Measurements from ENCODE around the gene RNF115.
"Not testable (repeated sequence)": the region's sequence is repeated elsewhere in the genome, so short reads cannot be mapped to it uniquely, and the experiment has no call there.

Gene RNF115

DNA sequence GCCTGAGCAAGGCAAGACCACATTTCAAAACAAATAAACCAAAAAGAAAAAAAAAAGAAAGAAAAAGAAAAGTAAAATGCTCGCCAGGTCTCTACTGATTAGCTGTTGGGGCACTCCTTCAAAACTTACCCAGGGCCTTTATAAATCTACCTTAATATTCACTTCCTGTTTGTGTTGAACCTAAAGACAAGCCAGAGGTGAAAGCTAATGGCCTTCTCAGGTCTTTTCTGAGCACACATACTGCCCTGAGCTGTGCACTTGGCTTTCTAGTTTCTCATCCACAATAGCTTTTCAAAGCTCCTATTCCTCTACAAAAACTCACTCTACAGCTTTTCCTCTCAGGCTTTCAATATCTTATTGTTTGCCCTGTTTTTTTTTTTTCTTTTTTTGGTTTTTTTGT lies 50.5 kb downstream of the RNF115 start:
- no peak overlapping the region for H3K4me3 ChIP-seq (ENCODE audit: low read depth, low read length)
- H3K27ac ChIP-seq (ENCODE audit: low read depth, low read length) = no peak overlapping the region
- no peak overlapping the region for H3K9ac ChIP-seq (ENCODE audit: low read length)
- no peaks in the 10 kb centered on the region for H3K27me3 ChIP-seq (ENCODE audit: control insufficient read depth, insufficient read depth, low read length)
- H3K9me3 ChIP-seq (ENCODE audit: control insufficient read depth, insufficient read depth, low read depth, low read length) = no peaks in the 10 kb centered on the region
- H3K4me1 ChIP-seq (ENCODE audit: control insufficient read depth, insufficient read depth, low read length) = no peaks in the 10 kb centered on the region
- peaks cover 17% of the 10 kb centered on the region for H3K36me3 ChIP-seq (ENCODE audit: control insufficient read depth, insufficient read depth, low read length)

DNA sequence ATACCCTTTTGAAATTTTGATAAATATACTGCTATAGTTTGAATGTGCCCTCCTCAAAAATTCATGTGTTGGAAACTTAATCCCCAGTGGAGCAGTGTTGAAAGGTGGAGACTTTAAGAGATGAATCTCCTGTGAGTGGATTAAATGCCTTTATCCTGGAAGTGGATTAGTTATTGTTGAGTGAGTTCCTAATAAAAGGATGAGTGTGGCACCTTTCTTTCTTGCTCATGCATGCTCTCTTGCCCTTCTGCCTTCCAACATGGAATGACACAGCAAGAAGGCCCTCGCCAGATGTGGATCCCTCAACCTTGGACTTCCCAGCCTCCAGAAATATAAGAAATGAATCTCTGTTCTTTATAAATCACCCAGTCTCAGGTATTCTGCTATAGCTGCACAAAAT lies 52.8 kb downstream of the RNF115 start:
- Histone ChIP-seq H3K9ac (ENCODE audit: low read length) (no peak overlapping the region), H3K36me3 (ENCODE audit: control insufficient read depth, insufficient read depth, low read length) (peaks cover 17% of the 10 kb centered on the region), H3K4me3 (ENCODE audit: low read depth, low read length) (no peak overlapping the region), H3K27me3 (ENCODE audit: control insufficient read depth, insufficient read depth, low read length) (no peaks in the 10 kb centered on the region), H3K9me3 (ENCODE audit: control insufficient read depth, insufficient read depth, low read depth, low read length) (no peaks in the 10 kb centered on the region), H3K27ac (ENCODE audit: low read depth, low read length) (no peak overlapping the region), H3K4me1 (ENCODE audit: control insufficient read depth, insufficient read depth, low read length) (no peaks in the 10 kb centered on the region)

DNA sequence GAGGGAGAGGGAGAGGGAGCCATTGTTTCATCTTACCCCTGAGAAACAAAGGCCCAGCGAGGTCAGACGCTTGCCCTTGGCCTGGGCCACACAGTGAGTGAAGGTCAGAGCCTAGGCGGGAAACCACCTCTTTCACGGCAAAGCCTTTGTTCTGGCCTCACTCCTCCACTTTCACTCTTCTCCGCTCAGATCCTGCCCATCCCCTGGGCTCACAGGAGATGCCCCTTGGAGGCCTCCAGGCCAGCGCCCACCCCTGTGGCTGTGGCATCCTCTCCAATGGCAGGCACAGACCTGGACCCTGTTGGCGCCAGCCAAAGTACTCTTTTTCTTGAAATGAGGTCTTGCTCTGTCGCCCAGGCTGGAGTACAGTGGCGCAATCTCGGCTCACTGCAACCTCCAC lies 55.9 kb downstream of the RNF115 start:
- H3K36me3 ChIP-seq (ENCODE audit: control insufficient read depth, insufficient read depth, low read length) = peaks cover 17% of the 10 kb centered on the region
- not testable (repeated sequence) for H3K27me3 ChIP-seq (ENCODE audit: control insufficient read depth, insufficient read depth, low read length); H3K4me1 ChIP-seq (ENCODE audit: control insufficient read depth, insufficient read depth, low read length); H3K27ac ChIP-seq (ENCODE audit: low read depth, low read length); H3K9ac ChIP-seq (ENCODE audit: low read length); H3K9me3 ChIP-seq (ENCODE audit: control insufficient read depth, insufficient read depth, low read depth, low read length); H3K4me3 ChIP-seq (ENCODE audit: low read depth, low read length)

DNA sequence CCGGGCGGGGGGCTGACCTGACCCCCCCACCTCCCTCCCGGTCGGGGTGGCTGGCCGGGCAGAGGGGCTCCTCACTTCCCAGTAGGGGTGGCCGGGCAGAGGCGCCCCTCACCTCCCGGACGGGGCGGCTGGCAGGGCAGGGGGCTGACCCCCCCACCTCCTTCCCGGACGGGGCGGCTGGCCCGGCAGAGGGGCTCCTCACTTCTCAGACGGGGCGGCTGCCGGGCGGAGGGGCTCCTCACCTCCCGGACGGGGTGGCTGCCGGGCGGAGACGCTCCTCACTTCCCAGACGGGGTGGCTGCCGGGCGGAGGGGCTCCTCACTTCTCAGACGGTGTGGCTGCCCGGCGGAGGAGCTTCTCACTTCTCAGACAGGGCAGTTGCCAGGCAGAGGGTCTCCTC lies 57.0 kb downstream of the RNF115 start:
- not testable (repeated sequence) for H3K9me3 ChIP-seq (ENCODE audit: control insufficient read depth, insufficient read depth, low read depth, low read length); H3K4me1 ChIP-seq (ENCODE audit: control insufficient read depth, insufficient read depth, low read length); H3K27ac ChIP-seq (ENCODE audit: low read depth, low read length); H3K4me3 ChIP-seq (ENCODE audit: low read depth, low read length); H3K27me3 ChIP-seq (ENCODE audit: control insufficient read depth, insufficient read depth, low read length); H3K9ac ChIP-seq (ENCODE audit: low read length)
- peaks cover 24% of the 10 kb centered on the region for H3K36me3 ChIP-seq (ENCODE audit: control insufficient read depth, insufficient read depth, low read length)

DNA sequence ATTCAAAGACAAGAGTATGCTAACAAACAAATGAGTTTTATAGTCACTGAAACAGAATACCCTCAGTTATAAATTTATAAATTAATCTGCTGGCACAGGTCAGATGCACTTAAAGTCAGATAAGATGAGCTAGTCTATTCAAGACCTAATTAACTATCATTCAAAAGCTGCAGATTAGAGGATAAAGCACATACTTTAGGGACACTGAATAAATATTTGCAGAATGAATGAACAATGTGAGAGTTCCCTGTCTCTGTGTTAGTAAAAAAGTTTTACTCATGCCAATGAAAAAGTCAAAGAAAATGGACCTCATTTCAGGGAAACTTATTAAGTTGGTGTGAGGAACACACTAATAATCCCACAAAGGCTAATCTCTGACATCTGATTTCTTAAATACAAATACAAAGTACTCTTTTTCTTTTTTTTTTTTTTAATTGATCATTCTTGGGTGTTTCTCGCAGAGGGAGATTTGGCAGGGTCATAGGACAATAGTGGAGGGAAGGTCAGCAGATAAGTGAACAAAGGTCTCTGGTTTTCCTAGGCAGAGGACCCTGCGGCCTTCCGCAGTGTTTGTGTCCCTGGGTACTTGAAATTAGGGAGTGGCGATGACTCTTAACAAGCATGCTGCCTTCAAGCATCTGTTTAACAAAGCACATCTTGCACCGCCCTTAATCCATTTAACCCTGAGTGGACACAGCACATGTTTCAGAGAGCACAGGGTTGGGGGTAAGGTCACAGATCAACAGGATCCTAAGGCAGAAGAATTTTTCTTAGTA lies 58.1 kb downstream of the RNF115 start:
- peaks cover 17% of the 10 kb centered on the region for H3K9me3 ChIP-seq (ENCODE audit: control insufficient read depth, insufficient read depth, low read depth, low read length)

DNA sequence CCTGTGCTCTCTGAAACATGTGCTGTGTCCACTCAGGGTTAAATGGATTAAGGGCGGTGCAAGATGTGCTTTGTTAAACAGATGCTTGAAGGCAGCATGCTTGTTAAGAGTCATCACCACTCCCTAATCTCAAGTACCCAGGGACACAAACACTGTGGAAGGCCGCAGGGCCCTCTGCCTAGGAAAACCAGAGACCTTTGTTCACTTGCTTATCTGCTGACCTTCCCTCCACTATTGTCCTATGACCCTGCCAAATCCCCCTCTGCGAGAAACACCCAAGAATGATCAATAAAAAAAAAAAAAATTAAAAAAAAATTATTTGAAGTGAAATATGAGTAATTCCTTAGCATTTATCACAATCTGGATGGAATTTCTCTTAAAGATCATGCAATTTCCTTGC lies 58.8 kb downstream of the RNF115 start:
- H3K4me3 ChIP-seq (ENCODE audit: low read depth, low read length); H3K9ac ChIP-seq (ENCODE audit: low read length); H3K27me3 ChIP-seq (ENCODE audit: control insufficient read depth, insufficient read depth, low read length); H3K27ac ChIP-seq (ENCODE audit: low read depth, low read length); H3K4me1 ChIP-seq (ENCODE audit: control insufficient read depth, insufficient read depth, low read length): not testable (repeated sequence)
- peaks cover 18% of the 10 kb centered on the region for H3K36me3 ChIP-seq (ENCODE audit: control insufficient read depth, insufficient read depth, low read length)
- peaks cover 17% of the 10 kb centered on the region for H3K9me3 ChIP-seq (ENCODE audit: control insufficient read depth, insufficient read depth, low read depth, low read length)

More for the DNA sequence above, 58.1 kb downstream of the RNF115 start:
- H3K4me1 ChIP-seq (ENCODE audit: control insufficient read depth, insufficient read depth, low read length); H3K4me3 ChIP-seq (ENCODE audit: low read depth, low read length); H3K9ac ChIP-seq (ENCODE audit: low read length); H3K27ac ChIP-seq (ENCODE audit: low read depth, low read length); H3K27me3 ChIP-seq (ENCODE audit: control insufficient read depth, insufficient read depth, low read length): not testable (repeated sequence)
- peaks cover 23% of the 10 kb centered on the region for H3K36me3 ChIP-seq (ENCODE audit: control insufficient read depth, insufficient read depth, low read length)

DNA sequence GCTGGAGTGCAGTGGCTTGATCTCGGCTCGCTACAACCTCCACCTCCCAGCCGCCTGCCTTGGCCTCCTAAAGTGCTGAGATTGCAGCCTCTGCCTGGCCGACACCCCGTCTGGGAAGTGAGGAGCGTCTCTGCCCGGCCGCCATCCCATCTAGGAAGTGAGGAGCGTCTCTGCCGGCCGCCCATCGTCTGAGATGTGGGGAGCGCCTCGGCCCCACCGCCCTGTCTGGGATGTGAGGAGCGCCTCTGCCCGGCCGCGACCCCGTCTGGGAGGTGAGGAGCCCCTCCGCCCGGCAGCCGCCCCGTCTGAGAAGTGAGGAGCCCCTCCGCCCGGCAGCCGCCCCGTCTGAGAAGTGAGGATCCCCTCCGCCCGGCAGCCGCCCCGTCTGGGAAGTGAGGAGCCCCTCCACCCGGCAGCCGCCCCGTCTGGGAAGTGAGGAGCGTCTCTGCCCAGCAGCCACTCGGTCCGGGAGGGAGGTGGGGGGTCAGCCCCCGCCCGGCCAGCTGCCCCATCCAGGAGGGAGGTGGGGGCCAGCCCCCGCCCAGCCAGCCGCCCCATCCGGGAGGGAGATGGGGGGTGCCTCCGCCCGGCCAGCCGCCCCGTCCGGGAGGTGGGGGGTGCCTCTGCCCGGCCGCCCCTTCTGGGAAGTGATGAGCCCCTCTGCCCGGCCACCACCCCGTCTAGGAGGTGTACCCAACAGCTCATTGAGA lies 59.5 kb downstream of the RNF115 start:
- not testable (repeated sequence) for H3K4me1 ChIP-seq (ENCODE audit: control insufficient read depth, insufficient read depth, low read length); H3K27me3 ChIP-seq (ENCODE audit: control insufficient read depth, insufficient read depth, low read length); H3K27ac ChIP-seq (ENCODE audit: low read depth, low read length); H3K9ac ChIP-seq (ENCODE audit: low read length); H3K4me3 ChIP-seq (ENCODE audit: low read depth, low read length)
- H3K9me3 ChIP-seq (ENCODE audit: control insufficient read depth, insufficient read depth, low read depth, low read length) = peaks cover 17% of the 10 kb centered on the region
- peaks cover 17% of the 10 kb centered on the region for H3K36me3 ChIP-seq (ENCODE audit: control insufficient read depth, insufficient read depth, low read length)

DNA sequence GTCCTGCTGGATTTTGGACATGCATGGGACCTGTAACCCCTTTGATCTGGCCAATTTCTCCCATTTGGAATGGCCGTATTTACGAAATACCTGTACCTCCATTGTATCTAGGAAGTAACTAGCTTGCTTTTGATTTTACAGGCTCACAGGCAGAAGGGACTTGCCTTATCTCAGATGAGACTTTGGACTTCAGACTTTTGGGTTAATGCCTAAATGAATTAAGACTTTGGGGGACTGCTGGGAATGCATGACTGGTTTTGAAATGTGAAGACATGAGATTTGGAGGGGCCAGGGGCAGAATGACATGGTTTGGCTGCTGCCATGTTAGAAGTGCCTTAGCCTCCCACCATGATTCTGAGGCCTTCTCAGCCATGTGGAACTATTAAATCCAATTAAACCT lies 61.9 kb downstream of the RNF115 start:
- H3K27me3 ChIP-seq (ENCODE audit: control insufficient read depth, insufficient read depth, low read length); H3K27ac ChIP-seq (ENCODE audit: low read depth, low read length); H3K4me1 ChIP-seq (ENCODE audit: control insufficient read depth, insufficient read depth, low read length); H3K4me3 ChIP-seq (ENCODE audit: low read depth, low read length); H3K9ac ChIP-seq (ENCODE audit: low read length): not testable (repeated sequence)
- Histone ChIP-seq H3K36me3 (ENCODE audit: control insufficient read depth, insufficient read depth, low read length) (peaks cover 19% of the 10 kb centered on the region), H3K9me3 (ENCODE audit: control insufficient read depth, insufficient read depth, low read depth, low read length) (peaks cover 17% of the 10 kb centered on the region)

DNA sequence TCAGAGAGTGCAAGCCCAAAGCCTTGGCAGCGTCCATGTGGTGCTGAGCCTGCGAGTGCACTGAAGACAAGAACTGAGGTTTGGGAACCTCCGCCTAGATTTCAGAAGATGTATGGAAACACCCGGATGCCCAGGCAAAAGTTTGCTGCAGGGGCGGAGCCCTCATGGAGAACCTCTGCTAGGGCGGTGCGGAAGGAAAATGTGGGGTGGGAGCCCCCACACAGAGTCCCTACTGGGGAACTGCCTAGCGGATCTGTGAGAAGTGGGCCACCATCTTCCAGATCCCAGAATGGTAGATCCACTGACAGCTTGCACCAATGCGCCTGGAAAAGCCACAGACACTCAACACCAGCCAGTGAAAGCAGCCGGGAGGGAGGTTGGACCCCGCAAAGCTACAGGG lies 62.4 kb downstream of the RNF115 start:
- not testable (repeated sequence) for H3K9ac ChIP-seq (ENCODE audit: low read length); H3K4me1 ChIP-seq (ENCODE audit: control insufficient read depth, insufficient read depth, low read length); H3K4me3 ChIP-seq (ENCODE audit: low read depth, low read length); H3K27me3 ChIP-seq (ENCODE audit: control insufficient read depth, insufficient read depth, low read length); H3K27ac ChIP-seq (ENCODE audit: low read depth, low read length)
- Histone ChIP-seq H3K36me3 (ENCODE audit: control insufficient read depth, insufficient read depth, low read length) (peaks cover 19% of the 10 kb centered on the region), H3K9me3 (ENCODE audit: control insufficient read depth, insufficient read depth, low read depth, low read length) (peaks cover 17% of the 10 kb centered on the region)

DNA sequence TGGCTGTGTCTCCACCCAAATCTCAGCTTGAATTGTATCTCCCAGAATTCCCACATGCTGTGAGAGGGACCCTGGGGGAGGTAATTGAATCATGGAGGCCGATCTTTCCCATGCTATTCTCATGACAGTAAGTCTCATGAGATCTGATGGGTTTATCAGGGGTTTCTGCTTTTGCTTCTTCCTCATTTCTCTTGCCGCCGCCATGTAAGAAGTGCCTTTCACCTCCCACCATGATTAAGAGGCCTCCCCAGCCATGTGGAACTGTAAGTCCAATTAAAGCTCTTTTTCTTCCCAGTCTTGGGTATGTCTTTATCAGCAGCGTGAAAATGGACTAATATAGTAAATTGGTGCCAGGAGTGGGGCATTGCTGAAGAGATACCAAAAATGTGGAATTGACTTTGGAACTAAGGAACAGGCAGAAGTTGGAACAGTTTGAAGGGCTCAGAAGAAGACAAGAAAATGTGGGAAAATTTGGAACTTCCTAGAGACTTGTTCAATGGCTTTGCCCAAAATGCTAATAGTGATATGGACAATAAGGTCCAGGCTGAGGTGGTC lies 63.4 kb downstream of the RNF115 start:
- H3K4me1 ChIP-seq (ENCODE audit: control insufficient read depth, insufficient read depth, low read length); H3K27me3 ChIP-seq (ENCODE audit: control insufficient read depth, insufficient read depth, low read length); H3K27ac ChIP-seq (ENCODE audit: low read depth, low read length); H3K4me3 ChIP-seq (ENCODE audit: low read depth, low read length); H3K9ac ChIP-seq (ENCODE audit: low read length): not testable (repeated sequence)
- peaks cover 17% of the 10 kb centered on the region for H3K9me3 ChIP-seq (ENCODE audit: control insufficient read depth, insufficient read depth, low read depth, low read length)
- peaks cover 19% of the 10 kb centered on the region for H3K36me3 ChIP-seq (ENCODE audit: control insufficient read depth, insufficient read depth, low read length)

DNA sequence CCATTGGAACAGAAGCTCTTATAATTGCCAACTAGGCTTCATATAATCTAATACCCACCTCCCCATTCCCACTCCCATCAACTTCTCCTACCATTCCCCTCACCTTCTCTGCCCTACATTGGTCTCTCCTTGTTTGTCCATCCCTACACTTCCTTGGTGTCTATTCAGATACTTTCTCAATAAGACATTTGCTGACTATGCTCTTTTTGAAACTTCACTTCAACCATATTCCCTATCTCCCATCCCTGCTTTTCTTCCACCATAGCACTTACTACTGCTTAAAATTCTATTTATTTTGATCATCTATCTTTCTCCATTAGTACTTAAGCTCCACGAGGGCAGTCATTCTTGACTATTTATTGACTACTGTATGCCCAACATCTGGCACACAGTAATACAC lies 64.2 kb downstream of the RNF115 start:
- Histone ChIP-seq H3K36me3 (ENCODE audit: control insufficient read depth, insufficient read depth, low read length) (peaks cover 22% of the 10 kb centered on the region), H3K27me3 (ENCODE audit: control insufficient read depth, insufficient read depth, low read length) (no peaks in the 10 kb centered on the region), H3K9ac (ENCODE audit: low read length) (no peak overlapping the region), H3K4me1 (ENCODE audit: control insufficient read depth, insufficient read depth, low read length) (no peaks in the 10 kb centered on the region), H3K27ac (ENCODE audit: low read depth, low read length) (no peak overlapping the region), H3K4me3 (ENCODE audit: low read depth, low read length) (no peak overlapping the region), H3K9me3 (ENCODE audit: control insufficient read depth, insufficient read depth, low read depth, low read length) (peaks cover 17% of the 10 kb centered on the region)
